ENCODE data around the gene INIP.

The INIP gene

GRCh38 chr9:112750016-112750763 is 32.3 kb upstream of the INIP start, which contains the start of gene SNX30:
SNX30 (plus strand) TSS chr9:112750760; CDS start chr9:112751002, 242 bp downstream.
- POLR2A ChIA-PET: interaction anchor here (1.4 to 1.5 kb wide), 2 partner anchors 12 to 32 kb away, joined by 3 to 9 read pairs; partner anchors contain the start of gene INIP
- peak; percentile 94 for DNase-seq (ENCODE audit: extremely low spot score)
- TF ChIP-seq TARDBP (IDR thresholded peaks at IDR 0.05): no peak
- peak; percentile 90 for TF ChIP-seq L3MBTL2 (conservative IDR thresholded peaks at IDR 0.05)
- TF ChIP-seq LEF1 (IDR thresholded peaks at IDR 0.05; ENCODE audit: borderline replicate concordance): 0 out of 2 replicates have a peak, but pooled peaks have one; percentile 45
- no peak for TF ChIP-seq ELF4 (IDR thresholded peaks at IDR 0.05)
- TF ChIP-seq ZNF384 (IDR thresholded peaks at IDR 0.05): no peak
- TF ChIP-seq PKNOX1 (IDR thresholded peaks at IDR 0.05): peak; percentile 36; the same call in 1 of the 2 replicates
- TF ChIP-seq HDGF (IDR thresholded peaks at IDR 0.05; ENCODE audit: borderline replicate concordance): no peak; the same call in 1 of the 2 replicates
- CTCF ChIA-PET: interaction anchor here (0.7 kb wide), 1 partner anchor 41 kb away, joined by 4 read pairs; no protein-coding TSS in a partner anchor

- ChIA-PET CTCF (interaction anchor here (1.2 kb wide), 1 partner anchor 73 kb away, joined by 3 read pairs; no protein-coding TSS in a partner anchor), POLR2A (no interaction called here)
Measured at GRCh38 chr9:112747094-112747493, 29.2 kb upstream of the INIP start.

GRCh38 chr9:112744177-112744576 is 26.3 kb upstream of the INIP start:
- POLR2A ChIA-PET: no interaction called here

More at GRCh38 chr9:112747094-112747493, 29.2 kb upstream of the INIP start:
- TF ChIP-seq CTBP1 (IDR thresholded peaks at IDR 0.05; ENCODE audit: borderline replicate concordance): no peak
- TF ChIP-seq TARDBP (IDR thresholded peaks at IDR 0.05): no peak
- no peak for TF ChIP-seq SUZ12 (IDR thresholded peaks at IDR 0.05)
- TF ChIP-seq HDGF (IDR thresholded peaks at IDR 0.05; ENCODE audit: borderline replicate concordance): no peak
- no peak for TF ChIP-seq NFRKB (IDR thresholded peaks at IDR 0.05)
- no peak for TF ChIP-seq PKNOX1 (IDR thresholded peaks at IDR 0.05)
- no peak for TF ChIP-seq FOXM1 (IDR thresholded peaks at IDR 0.05; ENCODE audit: borderline replicate concordance)
- no peak for TF ChIP-seq L3MBTL2 (conservative IDR thresholded peaks at IDR 0.05)
- no peak for TF ChIP-seq LEF1 (IDR thresholded peaks at IDR 0.05; ENCODE audit: borderline replicate concordance)
- TF ChIP-seq BHLHE40 (IDR thresholded peaks at IDR 0.05; ENCODE audit: borderline replicate concordance): no peak
- TF ChIP-seq ELF4 (IDR thresholded peaks at IDR 0.05): no peak
- no peak for TF ChIP-seq ARNT (IDR thresholded peaks at IDR 0.05)
- TF ChIP-seq FOXA1 (IDR thresholded peaks at IDR 0.05): no peak
- no peak for TF ChIP-seq ZNF384 (IDR thresholded peaks at IDR 0.05)
- TF ChIP-seq SP1 (IDR thresholded peaks at IDR 0.05): no peak
- TF ChIP-seq FOXK2 (IDR thresholded peaks at IDR 0.05): no peak
- no peak for DNase-seq (ENCODE audit: extremely low spot score)

GRCh38 chr9:112743216-112743836 is 25.4 kb upstream of the INIP start:
- TF ChIP-seq FOXA1 (IDR thresholded peaks at IDR 0.05): no peak
- TF ChIP-seq ARNT (IDR thresholded peaks at IDR 0.05): no peak
- TF ChIP-seq NFRKB (IDR thresholded peaks at IDR 0.05): no peak
- POLR2A ChIA-PET: no interaction called here

More at GRCh38 chr9:112744177-112744576, 26.3 kb upstream of the INIP start:
- TF ChIP-seq ELF4 (IDR thresholded peaks at IDR 0.05) (no peak), SP1 (IDR thresholded peaks at IDR 0.05) (no peak), ZNF384 (IDR thresholded peaks at IDR 0.05) (no peak), FOXA1 (IDR thresholded peaks at IDR 0.05) (no peak), HDGF (IDR thresholded peaks at IDR 0.05; ENCODE audit: borderline replicate concordance) (no peak), PKNOX1 (IDR thresholded peaks at IDR 0.05) (no peak), SUZ12 (IDR thresholded peaks at IDR 0.05) (no peak), ARNT (IDR thresholded peaks at IDR 0.05) (no peak), L3MBTL2 (conservative IDR thresholded peaks at IDR 0.05) (no peak), BHLHE40 (IDR thresholded peaks at IDR 0.05; ENCODE audit: borderline replicate concordance) (no peak), TARDBP (IDR thresholded peaks at IDR 0.05) (no peak), FOXM1 (IDR thresholded peaks at IDR 0.05; ENCODE audit: borderline replicate concordance) (no peak), LEF1 (IDR thresholded peaks at IDR 0.05; ENCODE audit: borderline replicate concordance) (no peak)
- CTCF ChIA-PET: no interaction called here
- no peak for DNase-seq (ENCODE audit: extremely low spot score)

GRCh38 chr9:112734892-112735291 is 17.0 kb upstream of the INIP start:
- DNase-seq (ENCODE audit: extremely low spot score): no peak
- TF ChIP-seq NFRKB (IDR thresholded peaks at IDR 0.05) (no peak), SP1 (IDR thresholded peaks at IDR 0.05) (no peak), ELF4 (IDR thresholded peaks at IDR 0.05) (no peak), ZNF384 (IDR thresholded peaks at IDR 0.05) (no peak), BHLHE40 (IDR thresholded peaks at IDR 0.05; ENCODE audit: borderline replicate concordance) (no peak), LEF1 (IDR thresholded peaks at IDR 0.05; ENCODE audit: borderline replicate concordance) (no peak), CTBP1 (IDR thresholded peaks at IDR 0.05; ENCODE audit: borderline replicate concordance) (no peak)
- POLR2A ChIA-PET: no interaction called here
- CTCF ChIA-PET: interaction anchor here (0.6 kb wide), 1 partner anchor 1120 kb away, joined by 3 read pairs; no protein-coding TSS in a partner anchor

More at GRCh38 chr9:112743216-112743836, 25.4 kb upstream of the INIP start:
- no peak for DNase-seq (ENCODE audit: extremely low spot score)
- CTCF ChIA-PET: interaction anchor here (0.5 kb wide), 1 partner anchor 36 kb away, joined by 4 read pairs; no protein-coding TSS in a partner anchor

- ChIA-PET CTCF (no interaction called here), POLR2A (no interaction called here)
- no peak for TF ChIP-seq SP1 (IDR thresholded peaks at IDR 0.05)
- TF ChIP-seq SUZ12 (IDR thresholded peaks at IDR 0.05): no peak
- TF ChIP-seq FOXA1 (IDR thresholded peaks at IDR 0.05): no peak
- TF ChIP-seq CTBP1 (IDR thresholded peaks at IDR 0.05; ENCODE audit: borderline replicate concordance): no peak
- no peak for TF ChIP-seq L3MBTL2 (conservative IDR thresholded peaks at IDR 0.05)
- TF ChIP-seq TARDBP (IDR thresholded peaks at IDR 0.05): no peak
- no peak for TF ChIP-seq NFRKB (IDR thresholded peaks at IDR 0.05)
- TF ChIP-seq HDGF (IDR thresholded peaks at IDR 0.05; ENCODE audit: borderline replicate concordance): no peak
- TF ChIP-seq ARNT (IDR thresholded peaks at IDR 0.05): no peak
- no peak for TF ChIP-seq PKNOX1 (IDR thresholded peaks at IDR 0.05)
- DNase-seq (ENCODE audit: extremely low spot score): no peak
Measured at GRCh38 chr9:112731971-112732370, 14.1 kb upstream of the INIP start.

All from HEK293T (cell line).